GM12875 (cell line): ENCODE results near the gene SHQ1.
"Not testable (repeated sequence)": the region's sequence is repeated elsewhere in the genome, so short reads cannot be mapped to it uniquely, and the experiment has no call there.

Experiments
- H3K4me3 ChIP-seq: one replicate; pipeline ENCODE4 v1.5.1; 2011; ENCODE audit warnings: low read depth, low read length, control low read depth
- TF ChIP-seq, protein P1 (sequence below): IDR thresholded peaks from 2 replicates; pipeline ENCODE4 v1.5.1; 2011; ENCODE audit warnings: low read depth, mild to moderate bottlenecking, control low read depth, inconsistent platforms, low read length, moderate library complexity, borderline replicate concordance; ENCODE audit not compliant: insufficient read depth

The SHQ1 gene

DNA sequence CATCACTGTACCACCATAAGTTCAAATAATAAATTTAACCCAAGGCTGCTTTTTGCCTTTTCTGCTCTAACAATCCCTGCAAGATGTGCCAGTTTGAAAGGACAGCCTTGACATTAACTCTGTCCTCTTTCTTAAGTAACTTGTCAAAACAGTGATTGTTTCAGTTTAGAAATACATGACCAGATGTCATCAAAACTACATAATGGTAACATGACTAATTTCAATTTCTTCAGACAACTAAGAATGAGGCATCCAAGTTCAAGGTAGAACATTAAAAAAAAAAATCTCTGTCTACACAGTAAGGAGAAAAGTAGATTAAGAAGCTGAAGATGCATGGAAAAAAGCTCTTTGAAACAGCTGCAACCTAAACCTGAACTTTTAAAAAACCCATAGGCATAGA, 47.4 kb downstream of the SHQ1 start:
- TF ChIP-seq, protein P1, sequence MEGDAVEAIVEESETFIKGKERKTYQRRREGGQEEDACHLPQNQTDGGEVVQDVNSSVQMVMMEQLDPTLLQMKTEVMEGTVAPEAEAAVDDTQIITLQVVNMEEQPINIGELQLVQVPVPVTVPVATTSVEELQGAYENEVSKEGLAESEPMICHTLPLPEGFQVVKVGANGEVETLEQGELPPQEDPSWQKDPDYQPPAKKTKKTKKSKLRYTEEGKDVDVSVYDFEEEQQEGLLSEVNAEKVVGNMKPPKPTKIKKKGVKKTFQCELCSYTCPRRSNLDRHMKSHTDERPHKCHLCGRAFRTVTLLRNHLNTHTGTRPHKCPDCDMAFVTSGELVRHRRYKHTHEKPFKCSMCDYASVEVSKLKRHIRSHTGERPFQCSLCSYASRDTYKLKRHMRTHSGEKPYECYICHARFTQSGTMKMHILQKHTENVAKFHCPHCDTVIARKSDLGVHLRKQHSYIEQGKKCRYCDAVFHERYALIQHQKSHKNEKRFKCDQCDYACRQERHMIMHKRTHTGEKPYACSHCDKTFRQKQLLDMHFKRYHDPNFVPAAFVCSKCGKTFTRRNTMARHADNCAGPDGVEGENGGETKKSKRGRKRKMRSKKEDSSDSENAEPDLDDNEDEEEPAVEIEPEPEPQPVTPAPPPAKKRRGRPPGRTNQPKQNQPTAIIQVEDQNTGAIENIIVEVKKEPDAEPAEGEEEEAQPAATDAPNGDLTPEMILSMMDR: no peak
- no peak overlapping the region for H3K4me3 ChIP-seq

DNA sequence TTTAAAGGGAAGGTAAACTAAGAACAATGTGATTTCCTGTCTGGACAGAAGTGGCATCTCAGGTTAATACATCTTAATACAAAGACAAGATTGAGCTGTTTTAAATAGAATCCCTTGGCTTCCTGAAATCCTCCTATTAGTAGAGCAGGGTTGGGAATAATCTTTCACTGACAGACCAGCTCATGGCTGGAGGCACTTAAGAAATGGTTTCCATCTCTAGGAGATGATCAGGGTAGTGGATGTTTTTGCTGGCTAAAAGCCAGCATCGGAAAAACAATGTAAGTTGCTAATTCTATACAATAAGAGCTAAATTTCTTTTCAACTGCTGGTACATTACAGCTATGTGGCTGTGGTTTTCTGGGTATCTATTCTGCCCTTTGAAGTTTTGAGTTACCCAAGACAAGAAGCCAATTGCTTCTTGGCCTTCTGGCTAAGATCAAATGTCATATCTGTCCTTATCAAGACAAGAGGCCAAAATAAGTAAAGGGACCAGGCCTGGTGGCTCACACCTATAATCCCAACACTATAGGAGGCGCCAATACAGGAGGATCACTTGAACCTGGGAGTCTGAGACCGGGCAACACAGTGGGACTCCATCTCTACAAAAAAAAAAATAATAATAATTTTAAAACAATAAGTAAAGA, 49.6 kb downstream of the SHQ1 start:
- TF ChIP-seq, protein P1: no peak
- no peak overlapping the region for H3K4me3 ChIP-seq

DNA sequence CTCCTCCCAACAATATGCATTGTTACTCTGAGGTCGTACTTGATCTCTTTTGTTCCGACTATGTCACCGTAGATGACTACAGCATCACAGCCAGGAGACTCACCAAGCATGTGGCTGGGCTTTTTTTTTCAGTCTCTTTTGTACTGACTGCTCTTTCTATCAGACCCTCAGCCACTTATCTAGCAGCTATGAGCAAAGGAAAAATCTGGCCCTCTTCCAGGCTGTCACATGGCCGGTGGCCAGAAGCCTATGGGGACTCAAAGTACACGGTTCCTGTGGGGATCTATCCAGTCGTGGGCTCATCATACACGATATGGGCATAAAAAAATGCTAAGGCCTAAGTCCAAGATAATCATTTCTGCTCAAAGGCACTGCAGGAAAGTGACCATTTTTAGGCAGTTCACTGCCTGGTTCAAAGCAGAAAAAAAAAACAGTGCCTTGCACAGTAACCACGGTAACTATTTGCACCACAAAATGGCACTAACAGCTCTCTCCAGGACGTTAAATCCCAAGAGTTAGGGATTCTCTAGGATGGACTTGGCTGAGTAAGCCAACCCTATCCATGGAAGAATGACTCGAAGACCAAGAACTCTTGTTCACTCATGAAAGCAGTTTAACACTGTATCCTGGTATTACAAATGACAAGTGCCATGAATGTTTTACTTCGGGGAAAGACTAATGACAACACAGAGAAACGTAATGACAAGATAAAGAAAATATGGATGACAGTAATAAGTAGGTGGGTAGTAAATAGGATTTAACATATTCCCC, 50.3 kb downstream of the SHQ1 start:
- TF ChIP-seq, protein P1: no peak
- H3K4me3 ChIP-seq: no peak overlapping the region

DNA sequence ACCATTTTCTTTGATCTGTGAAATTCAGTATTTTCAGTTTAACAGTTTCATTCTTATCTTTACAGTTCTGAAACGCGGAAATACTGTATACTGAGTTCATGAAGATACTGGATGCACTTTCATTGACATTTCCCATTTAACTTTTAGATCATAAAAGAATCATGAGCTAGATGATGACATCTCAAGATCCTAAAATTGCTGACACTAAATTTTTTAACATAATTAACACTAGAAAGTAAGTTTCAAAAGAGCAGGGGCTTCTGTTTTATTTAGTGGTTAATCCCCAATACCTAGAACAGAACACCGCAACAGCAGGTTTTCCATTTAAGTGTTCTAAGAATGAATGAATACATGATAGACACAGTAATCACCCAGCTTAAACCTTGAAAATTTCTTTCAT, 54.2 kb downstream of the SHQ1 start:
- TF ChIP-seq, protein P1: no peak
- H3K4me3 ChIP-seq: no peak overlapping the region

DNA sequence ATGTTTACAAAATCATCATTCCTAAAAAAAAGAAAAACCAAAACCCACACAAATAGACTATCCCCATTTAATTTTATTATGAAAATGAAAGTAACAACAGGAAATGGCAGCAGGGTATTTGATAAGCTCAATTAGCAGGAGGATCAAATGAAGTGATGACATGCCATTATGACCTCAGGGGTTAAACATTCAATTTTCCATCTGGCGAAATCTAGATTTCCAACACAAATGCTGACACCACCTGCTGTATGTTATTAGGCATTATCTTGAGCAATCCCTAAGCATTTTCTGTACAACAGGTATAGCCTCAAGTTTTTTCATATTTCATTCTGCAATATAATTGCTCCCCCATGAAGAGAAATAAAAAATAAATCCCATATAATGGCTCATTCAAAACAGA, 57.1 kb downstream of the SHQ1 start:
- H3K4me3 ChIP-seq: no peak overlapping the region
- TF ChIP-seq, protein P1: no peak

DNA sequence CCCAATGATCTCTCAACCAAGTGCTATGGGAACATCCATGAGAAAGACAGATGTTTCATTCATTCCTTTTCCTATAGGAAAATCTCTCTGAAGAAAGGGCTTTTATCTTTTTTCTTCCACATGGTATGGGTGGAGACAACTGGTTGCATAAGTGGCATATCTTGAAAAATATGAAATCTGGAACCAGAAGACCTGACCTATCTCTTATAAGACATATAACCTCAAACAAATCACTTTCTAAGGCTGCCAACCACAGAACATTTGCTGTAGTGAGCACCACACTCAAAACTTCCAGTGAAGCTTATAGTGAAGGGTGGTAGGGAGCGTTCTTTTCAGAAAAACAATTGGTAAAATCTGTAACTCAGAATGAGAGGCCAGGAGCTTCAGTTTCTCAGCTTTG, 58.5 kb downstream of the SHQ1 start:
- H3K4me3 ChIP-seq: no peak overlapping the region
- TF ChIP-seq, protein P1: no peak

DNA sequence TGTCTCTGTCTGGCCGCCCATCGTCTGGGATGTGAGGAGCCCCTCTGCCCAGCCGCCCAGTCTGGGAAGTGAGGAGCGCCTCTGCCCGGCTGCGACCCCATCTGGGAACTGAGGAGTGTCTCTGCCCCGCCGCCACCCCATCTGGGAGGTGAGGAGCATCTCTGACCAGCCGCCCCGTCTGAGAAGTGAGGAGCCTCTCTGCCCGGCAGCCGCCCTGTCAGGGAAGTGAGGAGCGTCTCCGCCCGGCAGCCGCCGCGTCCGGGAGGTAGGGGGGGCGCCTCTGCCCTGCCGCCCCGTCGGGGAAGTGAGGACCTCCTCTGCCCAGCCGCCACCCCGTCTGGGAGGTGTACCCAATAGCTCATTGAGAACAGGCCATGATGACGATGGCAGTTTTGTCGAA, 60.0 kb downstream of the SHQ1 start:
- H3K4me3 ChIP-seq: not testable (repeated sequence)

DNA sequence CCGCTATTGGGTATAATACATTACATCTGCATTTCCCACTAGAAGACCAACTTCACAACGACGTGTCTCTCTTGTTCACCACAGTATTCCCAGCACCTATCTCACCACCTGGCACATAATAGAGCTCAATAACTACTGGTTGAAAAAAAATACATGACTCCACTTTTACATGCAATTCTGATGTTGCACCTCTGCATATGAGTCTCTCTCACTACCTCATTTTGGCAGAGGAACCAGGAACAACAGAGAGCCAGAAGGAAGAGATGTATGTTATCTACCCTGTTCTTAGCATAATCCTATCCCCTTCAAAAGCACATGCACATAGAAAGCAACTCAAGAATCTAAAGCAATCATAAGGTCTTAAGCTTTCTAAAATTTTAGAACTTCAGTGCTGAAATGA, 61.6 kb downstream of the SHQ1 start:
- TF ChIP-seq, protein P1: no peak
- no peak overlapping the region for H3K4me3 ChIP-seq
